Activated T-helper 2 cell treated with anti-CD3 and anti-CD28 coated beads, Interferon-gamma antibody, Interleukin-2, Interleukin-4, amounts not matched to agents 10 μg/mL and 5 μg/mL and 100 μg/mL, durations not matched to agents 14 hours and 24 hours and 36 hours (primary cell): ENCODE data around the gene INPP5A. TPM values are rescaled to one million over a fixed set of nuclear protein-coding genes. Genes with fewer than 3 reads are reported as not detected.

Experiments used
- DNase-seq: peaks from one replicate; pipeline ENCODE4 v3.0.0; 2021; ENCODE audit warnings: low spot score
- H3K27ac Mint-ChIP-seq: one replicate; pipeline ENCODE4 v1.8.0; 2021; ENCODE audit warnings: mixed read lengths
- H3K27me3 Mint-ChIP-seq: one replicate; pipeline ENCODE4 v1.8.0; 2021; ENCODE audit warnings: low read depth, mixed read lengths
- H3K36me3 Mint-ChIP-seq: one replicate; pipeline ENCODE4 v1.8.0; 2021; ENCODE audit warnings: low read depth, mixed read lengths
- H3K4me1 Mint-ChIP-seq: one replicate; pipeline ENCODE4 v1.8.0; 2021; ENCODE audit warnings: low read depth, mixed read lengths
- H3K4me3 Mint-ChIP-seq: one replicate; pipeline ENCODE4 v1.8.0; 2021; ENCODE audit warnings: low read depth, mild to moderate bottlenecking, moderate library complexity, mixed read lengths
- H3K9me3 Mint-ChIP-seq: one replicate; pipeline ENCODE4 v1.8.0; 2021; ENCODE audit warnings: mixed read lengths
- intact Hi-C: fragments of 100-400 bp; cut with micrococcal nuclease; formaldehyde crosslinking; loops from one replicate; pipeline ENCODE4 v1.15.1; 2023
- total RNA-seq: library from RNA; stranded (reverse); gene quantifications from 2 replicates; pipeline ENCODE4 v1.2.3, GENCODE V29; 2022

Gene INPP5A
- total RNA-seq, 1 donor from 2014 or later, result 13.0 TPM

- Mint-ChIP-seq H3K4me3 (no peak overlapping the region), H3K4me1 (no peaks in the 10 kb centered on the region), H3K36me3 (no peaks in the 10 kb centered on the region), H3K27me3 (no peaks in the 10 kb centered on the region), H3K9me3 (no peaks in the 10 kb centered on the region), H3K27ac (no peak overlapping the region)
- DNase-seq, result no peak
- intact Hi-C loops, result no loop called here
Observed at GRCh38 chr10:132655735-132656134, 118.1 kb downstream of the INPP5A start.

GRCh38 chr10:132656283-132657126 is 118.9 kb downstream of the INPP5A start:
- no peak overlapping the region for H3K27ac Mint-ChIP-seq
- intact Hi-C loops, result no loop called here
- DNase-seq, result no peak
- no peaks in the 10 kb centered on the region for H3K9me3 Mint-ChIP-seq
- H3K4me1 Mint-ChIP-seq, result no peaks in the 10 kb centered on the region
- H3K27me3 Mint-ChIP-seq, result no peaks in the 10 kb centered on the region
- no peak overlapping the region for H3K4me3 Mint-ChIP-seq
- no peaks in the 10 kb centered on the region for H3K36me3 Mint-ChIP-seq

GRCh38 chr10:132657127-132657706 is 119.6 kb downstream of the INPP5A start:
- no peaks in the 10 kb centered on the region for H3K27me3 Mint-ChIP-seq
- no peak overlapping the region for H3K4me3 Mint-ChIP-seq
- H3K9me3 Mint-ChIP-seq, result no peaks in the 10 kb centered on the region
- intact Hi-C loops, result no loop called here
- H3K36me3 Mint-ChIP-seq, result no peaks in the 10 kb centered on the region
- H3K27ac Mint-ChIP-seq, result no peak overlapping the region
- DNase-seq, result no peak
- H3K4me1 Mint-ChIP-seq, result no peaks in the 10 kb centered on the region

- intact Hi-C loops, result no loop called here
Observed at GRCh38 chr10:132657748-132658147, 120.2 kb downstream of the INPP5A start.

GRCh38 chr10:132658546-132659205 is 121.1 kb downstream of the INPP5A start:
- intact Hi-C loops, result no loop called here
- no peaks in the 10 kb centered on the region for H3K27me3 Mint-ChIP-seq
- H3K27ac Mint-ChIP-seq, result no peak overlapping the region
- DNase-seq, result no peak
- no peaks in the 10 kb centered on the region for H3K9me3 Mint-ChIP-seq
- H3K4me1 Mint-ChIP-seq, result no peaks in the 10 kb centered on the region
- H3K36me3 Mint-ChIP-seq, result no peaks in the 10 kb centered on the region
- H3K4me3 Mint-ChIP-seq, result no peak overlapping the region

More at GRCh38 chr10:132657748-132658147, 120.2 kb downstream of the INPP5A start:
- Mint-ChIP-seq H3K36me3 (no peaks in the 10 kb centered on the region), H3K9me3 (no peaks in the 10 kb centered on the region), H3K4me3 (no peak overlapping the region), H3K27me3 (no peaks in the 10 kb centered on the region), H3K4me1 (no peaks in the 10 kb centered on the region), H3K27ac (no peak overlapping the region)
- DNase-seq, result no peak

GRCh38 chr10:132659206-132660091 is 121.9 kb downstream of the INPP5A start:
- DNase-seq, result no peak
- H3K4me3 Mint-ChIP-seq, result no peak overlapping the region
- no peak overlapping the region for H3K27ac Mint-ChIP-seq
- H3K9me3 Mint-ChIP-seq, result no peaks in the 10 kb centered on the region
- H3K4me1 Mint-ChIP-seq, result no peaks in the 10 kb centered on the region
- no peaks in the 10 kb centered on the region for H3K27me3 Mint-ChIP-seq
- H3K36me3 Mint-ChIP-seq, result no peaks in the 10 kb centered on the region
- intact Hi-C loops, result no loop called here

GRCh38 chr10:132660385-132660784 is 122.8 kb downstream of the INPP5A start:
- Mint-ChIP-seq H3K4me3 (no peak overlapping the region), H3K4me1 (no peaks in the 10 kb centered on the region), H3K27ac (no peak overlapping the region), H3K36me3 (no peaks in the 10 kb centered on the region), H3K9me3 (no peaks in the 10 kb centered on the region), H3K27me3 (no peaks in the 10 kb centered on the region)
- DNase-seq, result no peak
- intact Hi-C loops, result no loop called here

GRCh38 chr10:132662186-132662920 is 124.8 kb downstream of the INPP5A start:
- DNase-seq, result no peak
- Mint-ChIP-seq H3K27ac (no peak overlapping the region), H3K4me3 (no peak overlapping the region), H3K9me3 (no peaks in the 10 kb centered on the region), H3K27me3 (no peaks in the 10 kb centered on the region), H3K36me3 (no peaks in the 10 kb centered on the region), H3K4me1 (peaks cover 5% of the 10 kb centered on the region)
- intact Hi-C loops, result no loop called here

- no peak overlapping the region for H3K4me3 Mint-ChIP-seq
- peaks cover 5% of the 10 kb centered on the region for H3K4me1 Mint-ChIP-seq
- no peaks in the 10 kb centered on the region for H3K9me3 Mint-ChIP-seq
- intact Hi-C loops, result no loop called here
- no peaks in the 10 kb centered on the region for H3K27me3 Mint-ChIP-seq
- no peak for DNase-seq
- H3K27ac Mint-ChIP-seq, result no peak overlapping the region
- H3K36me3 Mint-ChIP-seq, result no peaks in the 10 kb centered on the region
Observed at GRCh38 chr10:132663666-132664365, 126.2 kb downstream of the INPP5A start.

GRCh38 chr10:132664407-132664806 is 126.8 kb downstream of the INPP5A start:
- Mint-ChIP-seq H3K36me3 (no peaks in the 10 kb centered on the region), H3K4me1 (peaks cover 5% of the 10 kb centered on the region), H3K27ac (no peak overlapping the region), H3K4me3 (no peak overlapping the region), H3K27me3 (no peaks in the 10 kb centered on the region), H3K9me3 (no peaks in the 10 kb centered on the region)
- DNase-seq, result no peak
- intact Hi-C loops, result no loop called here

GRCh38 chr10:132664883-132665282 is 127.3 kb downstream of the INPP5A start:
- Mint-ChIP-seq H3K36me3 (no peaks in the 10 kb centered on the region), H3K27me3 (no peaks in the 10 kb centered on the region), H3K4me3 (no peak overlapping the region), H3K4me1 (peaks cover 5% of the 10 kb centered on the region), H3K9me3 (no peaks in the 10 kb centered on the region), H3K27ac (no peak overlapping the region)
- intact Hi-C loops, result no loop called here
- no peak for DNase-seq
